EH (cell line): ENCODE results near the gene PRSS50.

Experiments used
- DNase-seq: peaks from one replicate; pipeline ENCODE4 v3.0.0-alpha.2; 2015; ENCODE audit warnings: low read depth

The PRSS50 gene

GRCh38 chr3:46725621-46726314 lies 8.1 kb upstream of the PRSS50 start:
- peak; percentile 47 for DNase-seq

- DNase-seq, result no peak
Measured at GRCh38 chr3:46724424-46724823, 6.8 kb upstream of the PRSS50 start.

- no peak for DNase-seq
Measured at GRCh38 chr3:46722443-46722842, 4.8 kb upstream of the PRSS50 start.

- DNase-seq, result no peak
Measured at GRCh38 chr3:46721009-46721408, 3.3 kb upstream of the PRSS50 start.

GRCh38 chr3:46719735-46720271 lies 2.1 kb upstream of the PRSS50 start:
- DNase-seq, result no peak

- DNase-seq, result peak; percentile 8
Measured at GRCh38 chr3:46719044-46719565, 1.4 kb upstream of the PRSS50 start.

- no peak for DNase-seq
Measured at GRCh38 chr3:46716461-46717441, 918 bp downstream of the PRSS50 start.

- no peak for DNase-seq
Measured at GRCh38 chr3:46715507-46716175, 2.0 kb downstream of the PRSS50 start.

- DNase-seq, result no peak
Measured at GRCh38 chr3:46714728-46715506, 2.8 kb downstream of the PRSS50 start.

GRCh38 chr3:46713898-46714552 lies 3.6 kb downstream of the PRSS50 start:
- DNase-seq, result no peak

GRCh38 chr3:46713050-46713897 lies 4.4 kb downstream of the PRSS50 start:
- DNase-seq, result no peak

- DNase-seq, result no peak
Measured at GRCh38 chr3:46712191-46713049, 5.2 kb downstream of the PRSS50 start.

- DNase-seq, result no peak
Measured at GRCh38 chr3:46711760-46712159, 5.9 kb downstream of the PRSS50 start.

GRCh38 chr3:46711305-46711704 lies 6.4 kb downstream of the PRSS50 start:
- no peak for DNase-seq

GRCh38 chr3:46710671-46711295 lies 6.9 kb downstream of the PRSS50 start:
- DNase-seq, result no peak

- no peak for DNase-seq
Measured at GRCh38 chr3:46710229-46710628, 7.4 kb downstream of the PRSS50 start.

- DNase-seq, result no peak
Measured at GRCh38 chr3:46709721-46710120, 7.9 kb downstream of the PRSS50 start.

GRCh38 chr3:46709157-46709654 lies 8.5 kb downstream of the PRSS50 start:
- DNase-seq, result no peak
